H9 (cell line): ENCODE measurements around the gene MTA3. TPM values are rescaled to one million over a fixed set of nuclear protein-coding genes. Genes with fewer than 3 reads are reported as not detected.
A peak's percentile ranks its signal among the peaks of the same experiment; 100 is the strongest.

Experiments used
- DNase-seq: peaks from one replicate; pipeline ENCODE4 v3.0.0-alpha.2; 2017
- H2AFZ ChIP-seq: one replicate; pipeline ENCODE4 v1.6.1; 2013; ENCODE audit warnings: mild to moderate bottlenecking, low read length, control low read depth, moderate library complexity
- H2AK5ac ChIP-seq: 2 replicates; pipeline ENCODE4 v1.6.1; 2013; ENCODE audit warnings: low read length, control low read depth, mixed read lengths; ENCODE audit not compliant: insufficient read length
- H2BK120ac ChIP-seq: one replicate; pipeline ENCODE4 v1.6.1; 2013; ENCODE audit warnings: low read depth, mild to moderate bottlenecking, low read length, control low read depth, inconsistent platforms; ENCODE audit not compliant: poor library complexity, severe bottlenecking
- H2BK12ac ChIP-seq: 2 replicates; pipeline ENCODE4 v1.6.1; 2013; ENCODE audit warnings: low read length, control low read depth, mixed read lengths, low read depth; ENCODE audit not compliant: insufficient read length
- H2BK15ac ChIP-seq: 2 replicates; pipeline ENCODE4 v1.6.1; 2013; ENCODE audit warnings: low read depth, low read length, control low read depth
- H2BK20ac ChIP-seq: one replicate; pipeline ENCODE4 v1.6.1; 2013; ENCODE audit warnings: low read depth, mild to moderate bottlenecking, low read length, control low read depth, inconsistent platforms; ENCODE audit not compliant: poor library complexity, severe bottlenecking
- H2BK5ac ChIP-seq: 2 replicates; pipeline ENCODE4 v1.6.1; 2013; ENCODE audit warnings: low read length, control low read depth, mixed read lengths; ENCODE audit not compliant: insufficient read length
- H3K14ac ChIP-seq: 2 replicates; pipeline ENCODE4 v1.6.1; 2013; ENCODE audit warnings: low read length, control low read depth; ENCODE audit not compliant: insufficient read depth
- H3K18ac ChIP-seq: 2 replicates; pipeline ENCODE4 v1.6.1; 2013; ENCODE audit warnings: low read depth, mild to moderate bottlenecking, mixed read lengths, low read length, control low read depth; ENCODE audit not compliant: insufficient read length
- H3K23ac ChIP-seq: 2 replicates; pipeline ENCODE4 v1.6.1; 2013; ENCODE audit warnings: low read length, control low read depth, mixed read lengths, low read depth; ENCODE audit not compliant: insufficient read length
- H3K23me2 ChIP-seq: 2 replicates; pipeline ENCODE4 v1.6.1; 2013; ENCODE audit warnings: low read depth, mild to moderate bottlenecking, mixed read lengths, low read length, control low read depth; ENCODE audit not compliant: insufficient read length, poor library complexity, severe bottlenecking
- H3K27ac ChIP-seq: 2 replicates; pipeline ENCODE4 v1.5.1; 2013; ENCODE audit warnings: low read length, control low read depth, mixed read lengths, low read depth; ENCODE audit not compliant: insufficient read length
- H3K27me3 ChIP-seq: 2 replicates; pipeline ENCODE4 v1.6.1; 2013; ENCODE audit warnings: low read length, control low read depth, inconsistent platforms; ENCODE audit not compliant: insufficient read depth
- H3K4ac ChIP-seq: 2 replicates; pipeline ENCODE4 v1.6.1; 2013; ENCODE audit warnings: low read depth, mild to moderate bottlenecking, control low read depth, inconsistent platforms, low read length, moderate library complexity
- H3K4me1 ChIP-seq: 2 replicates; pipeline ENCODE4 v1.6.1; 2013; ENCODE audit warnings: low read length, control low read depth, inconsistent platforms; ENCODE audit not compliant: insufficient read depth
- H3K4me2 ChIP-seq: 2 replicates; pipeline ENCODE4 v1.6.1; 2013; ENCODE audit warnings: low read length, control low read depth, mixed read lengths; ENCODE audit not compliant: insufficient read length, insufficient read depth
- H3K56ac ChIP-seq: 2 replicates; pipeline ENCODE4 v1.6.1; 2013; ENCODE audit warnings: low read depth, mild to moderate bottlenecking, mixed read lengths, low read length, control low read depth; ENCODE audit not compliant: insufficient read length
- H3K79me1 ChIP-seq: 2 replicates; pipeline ENCODE4 v1.6.1; 2013; ENCODE audit warnings: low read depth, mild to moderate bottlenecking, moderate library complexity, low read length, control low read depth, inconsistent platforms; ENCODE audit not compliant: insufficient read depth, poor library complexity, severe bottlenecking
- H3K79me2 ChIP-seq: 2 replicates; pipeline ENCODE4 v1.6.1; 2013; ENCODE audit warnings: low read length, control low read depth, inconsistent platforms; ENCODE audit not compliant: insufficient read depth
- H3K9ac ChIP-seq: 2 replicates; pipeline ENCODE4 v1.6.1; 2013; ENCODE audit warnings: low read length, control low read depth, mixed read lengths; ENCODE audit not compliant: insufficient read length; ENCODE audit errors: extremely low read depth
- H3K9me3 ChIP-seq: one replicate; pipeline ENCODE4 v1.6.1; 2013; ENCODE audit warnings: low read depth, low read length, inconsistent platforms; ENCODE audit not compliant: control insufficient read depth
- H3T11ph ChIP-seq: one replicate; pipeline ENCODE4 v1.6.1; 2013; ENCODE audit warnings: mild to moderate bottlenecking, low read length, control low read depth, inconsistent platforms
- H4K20me1 ChIP-seq: one replicate; pipeline ENCODE4 v1.6.1; 2013; ENCODE audit not compliant: control insufficient read depth, insufficient read length, insufficient read depth
- H4K5ac ChIP-seq: 2 replicates; pipeline ENCODE4 v1.6.1; 2013; ENCODE audit warnings: low read depth, mild to moderate bottlenecking, mixed read lengths, low read length, control low read depth; ENCODE audit not compliant: insufficient read length
- H4K8ac ChIP-seq: replicated peaks from 2 replicates; pipeline ENCODE4 v1.6.1; 2013; ENCODE audit warnings: low read length, control low read depth, mixed read lengths, low read depth; ENCODE audit not compliant: insufficient read length
- H4K91ac ChIP-seq: 2 replicates; pipeline ENCODE4 v1.6.1; 2013; ENCODE audit warnings: low read depth, mild to moderate bottlenecking, moderate library complexity, mixed read lengths, low read length, control low read depth; ENCODE audit not compliant: insufficient read length
- H3K27ac Mint-ChIP-seq, 3 experiments: 2 replicates in 2 of 3; 3 replicates in 1 of 3; pipeline ENCODE4 v1.8.0; 2020 to 2021; ENCODE audit warnings: mixed read lengths in 3 of 3, mild to moderate bottlenecking in 1 of 3, moderate library complexity in 1 of 3
- H3K27me3 Mint-ChIP-seq: 2 replicates; pipeline ENCODE4 v1.8.0; 2021; ENCODE audit warnings: low read depth, mild to moderate bottlenecking, moderate library complexity, mixed read lengths
- H3K36me3 Mint-ChIP-seq, 3 experiments: 2 replicates in 2 of 3; 3 replicates in 1 of 3; pipeline ENCODE4 v1.8.0; 2020 to 2021; ENCODE audit warnings: low read depth in 3 of 3, mixed read lengths in 3 of 3; ENCODE audit not compliant: insufficient read depth in 1 of 3
- H3K4me1 Mint-ChIP-seq, 2 experiments: 2 replicates each; pipeline ENCODE4 v1.8.0; 2020; ENCODE audit warnings: mixed read lengths in 2 of 2
- H3K4me3 Mint-ChIP-seq, 2 experiments: 2 replicates in 1 of 2; 3 replicates in 1 of 2; pipeline ENCODE4 v1.8.0; 2020 to 2021; ENCODE audit warnings: mild to moderate bottlenecking in 2 of 2, mixed read lengths in 2 of 2, moderate library complexity in 1 of 2
- H3K9me3 Mint-ChIP-seq, 2 experiments: 2 replicates in 1 of 2; 3 replicates in 1 of 2; pipeline ENCODE4 v1.8.0; 2020; ENCODE audit warnings: mild to moderate bottlenecking in 2 of 2, mixed read lengths in 2 of 2, moderate library complexity in 1 of 2
- CTCF ChIP-seq: fragments of 200-600 bp; sonication (generic); conservative IDR thresholded peaks from 3 replicates; pipeline ENCODE4 v1.8.0; 2021; ENCODE audit warnings: antibody characterized with exemption, mild to moderate bottlenecking
- WGBS: extraction: QIAGEN DNeasy Blood & Tissue Kit; methylation state at CpG from one replicate; pipeline ENCODE4 v1.1.7; 2013; ENCODE audit warnings: missing lambda C conversion rate, low lambda C conversion rate, mixed read lengths; ENCODE audit not compliant: insufficient read length; ENCODE audit errors: extremely low coverage; 5-methylcytosine and 5-hydroxymethylcytosine counted together
- total RNA-seq: library from RNA; stranded (reverse); gene quantifications from 2 replicates; pipeline ENCODE4 v1.2.1, GENCODE V29; 2021

MTA3 gene
- total RNA-seq, 1 experiment from 2014 or later: 253 TPM

DNA sequence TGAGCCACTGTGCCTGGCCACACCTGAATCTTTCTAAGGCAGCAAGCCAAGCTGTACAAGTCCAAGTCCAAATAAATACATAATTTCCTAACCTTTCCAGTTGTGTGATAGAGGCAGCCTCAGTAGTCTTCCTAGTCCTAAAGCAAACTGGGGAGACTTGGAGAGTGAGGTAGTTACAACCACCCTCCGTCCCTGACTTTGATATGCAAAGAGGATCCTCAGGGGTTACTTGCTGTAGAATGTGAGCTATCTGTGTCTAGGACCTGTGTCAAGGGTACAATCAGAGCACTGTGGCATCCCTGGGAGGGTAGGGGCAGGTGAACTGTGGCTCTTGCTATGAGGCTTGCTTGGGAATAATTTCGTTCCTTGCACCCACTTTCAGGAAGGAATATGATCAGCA lies 46.4 kb upstream of the MTA3 start:
- Histone ChIP-seq H2BK20ac (no peak overlapping the region), H3K14ac (no peak overlapping the region), H3K23me2 (no peaks in the 10 kb centered on the region), H4K20me1 (no peaks in the 10 kb centered on the region), H3K4me1 (peaks cover 11% of the 10 kb centered on the region), H3K79me1 (no peaks in the 10 kb centered on the region), H3K4ac (no peak overlapping the region), H4K8ac (no peak overlapping the region), H2AK5ac (no peak overlapping the region), H3K9me3 (no peaks in the 10 kb centered on the region), H2BK5ac (no peak overlapping the region), H3T11ph (no peak overlapping the region), H2BK12ac (no peak overlapping the region), H3K18ac (no peak overlapping the region), H3K27me3 (no peaks in the 10 kb centered on the region), H3K56ac (no peak overlapping the region), H2BK15ac (no peak overlapping the region), H4K5ac (no peak overlapping the region), H3K27ac (no peak overlapping the region), H2BK120ac (no peak overlapping the region), H3K23ac (no peak overlapping the region), H3K79me2 (no peaks in the 10 kb centered on the region), H4K91ac (no peak overlapping the region), H3K4me2 (no peak overlapping the region), H3K9ac (no peak overlapping the region), H2AFZ (no peak overlapping the region)
- Mint-ChIP-seq H3K4me3 (no peak overlapping the region), H3K9me3 (no peaks in the 10 kb centered on the region), H3K36me3 (peaks cover 0 to 4% (median 1%) of the 10 kb centered on the region in 3 experiments; a peak in 3 of 7 replicates), H3K27ac (peak overlapping the region in 2 of 3 experiments; percentile 63 to 83; a peak in 4 of 7 replicates), H3K27me3 (no peaks in the 10 kb centered on the region; the same call in 1 of the 2 replicates), H3K4me1 (peaks cover 21 to 23% of the 10 kb centered on the region in 2 experiments)
- no peak for DNase-seq
- TF ChIP-seq CTCF: no peak
- no CpG with 5 or more reads among the region's 2 CpGs for WGBS
